NCI-H146 treated with DMSO at 0.1 percent for 48 hours (cell line): Measurements from ENCODE around the gene KPTN.

Experiments
- DNase-seq: peaks from one replicate; lab custom pipeline; 2025; ENCODE audit not compliant: unreplicated experiment; lab: John Stamatoyannopoulos, UW

KPTN gene

GRCh38 chr19:47436712-47437401 lies 47.2 kb downstream of the KPTN start:
- peak; percentile 73 for DNase-seq

GRCh38 chr19:47435883-47436417 lies 48.1 kb downstream of the KPTN start:
- DNase-seq, result no peak

GRCh38 chr19:47435196-47435595 lies 48.8 kb downstream of the KPTN start:
- no peak for DNase-seq

- DNase-seq, result no peak
Measured at GRCh38 chr19:47434088-47434487, 49.9 kb downstream of the KPTN start.

- DNase-seq, result no peak
Measured at GRCh38 chr19:47433121-47433520, 50.9 kb downstream of the KPTN start.

- no peak for DNase-seq
Measured at GRCh38 chr19:47432499-47432898, 51.5 kb downstream of the KPTN start.

GRCh38 chr19:47432091-47432490 lies 51.9 kb downstream of the KPTN start:
- no peak for DNase-seq

GRCh38 chr19:47430041-47430802 lies 53.8 kb downstream of the KPTN start:
- peak; percentile 46 for DNase-seq

- DNase-seq, result no peak
Measured at GRCh38 chr19:47429140-47429793, 54.8 kb downstream of the KPTN start.

- peak; percentile 97 for DNase-seq
Measured at GRCh38 chr19:47428177-47428894, 55.7 kb downstream of the KPTN start.

GRCh38 chr19:47427241-47428176 lies 56.5 kb downstream of the KPTN start:
- DNase-seq, result peak; percentile 83
